Measurements from ENCODE around the gene ZNF598. TPM values are rescaled to one million over a fixed set of nuclear protein-coding genes. Genes with fewer than 3 reads are reported as not detected.

The ZNF598 gene
- total RNA-seq, 1 experiment from 2014 or later, result 86.5 TPM

DNA sequence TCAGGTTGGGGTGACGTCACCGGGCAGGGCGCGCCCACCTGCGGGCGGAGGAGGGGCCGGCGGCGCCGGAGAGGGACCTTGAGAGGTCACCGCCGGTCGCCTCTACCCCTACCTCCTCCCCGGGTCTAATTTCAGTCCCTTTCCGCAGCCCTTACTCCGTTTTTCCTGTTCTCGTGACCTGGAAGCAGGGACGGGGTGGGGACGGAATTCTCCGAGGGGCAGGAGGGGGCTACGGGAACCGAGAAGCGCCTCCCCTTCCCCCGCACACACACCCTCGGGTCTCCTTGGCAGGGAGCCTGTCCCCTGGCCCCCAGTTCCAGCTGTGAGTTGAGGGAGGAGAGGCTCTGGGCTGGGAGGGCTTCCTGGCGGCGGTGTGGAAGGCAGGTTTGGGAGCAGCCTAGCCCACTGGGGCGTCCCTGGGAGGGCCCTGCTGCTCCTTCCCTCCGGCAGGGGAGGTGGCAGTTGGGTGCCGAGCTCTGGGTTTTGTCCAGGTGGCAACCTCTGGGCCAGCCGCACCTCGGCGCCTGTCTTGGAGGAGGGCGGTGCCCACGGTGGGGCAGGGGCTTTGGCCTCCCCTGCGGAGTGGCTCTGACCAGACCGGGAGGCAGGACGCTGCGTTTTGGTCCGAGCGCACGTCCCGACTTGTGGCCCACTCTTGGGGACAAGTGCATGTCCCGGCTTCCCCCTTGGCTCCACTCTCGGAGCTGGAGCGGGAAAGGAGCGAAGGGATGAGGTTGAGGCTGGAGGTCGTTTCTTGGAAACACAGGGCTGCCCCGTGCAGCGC is 19.1 kb downstream of the ZNF598 start:
- H3K4me3 ChIP-seq, result no peak overlapping the region
- H3K27me3 ChIP-seq, result peaks cover 8% of the 10 kb centered on the region
- no peak for DNase-seq
- H3K36me3 ChIP-seq, result peaks cover 20% of the 10 kb centered on the region
- H3K9me3 ChIP-seq, result no peaks in the 10 kb centered on the region

GRCh38 chr16:1990101-1990350 is 19.6 kb downstream of the ZNF598 start:
- no peak for DNase-seq
- Histone ChIP-seq H3K27me3 (peaks cover 8% of the 10 kb centered on the region), H3K36me3 (peaks cover 20% of the 10 kb centered on the region), H3K9me3 (no peaks in the 10 kb centered on the region), H3K4me3 (no peak overlapping the region)

GRCh38 chr16:1989209-1990100 is 20.2 kb downstream of the ZNF598 start, which contains the start of gene SYNGR3:
TSS of gene SYNGR3 (plus strand) at chr16:1989970. CDS start at chr16:1990103, 133 bp downstream.
- Histone ChIP-seq H3K4me3 (no peak within 1 kb of the TSS), H3K36me3 (peaks cover 23% of the 10 kb centered on the region), H3K27me3 (peaks cover 8% of the 10 kb centered on the region), H3K9me3 (no peaks in the 10 kb centered on the region)
- peak; percentile 56 for DNase-seq

DNA sequence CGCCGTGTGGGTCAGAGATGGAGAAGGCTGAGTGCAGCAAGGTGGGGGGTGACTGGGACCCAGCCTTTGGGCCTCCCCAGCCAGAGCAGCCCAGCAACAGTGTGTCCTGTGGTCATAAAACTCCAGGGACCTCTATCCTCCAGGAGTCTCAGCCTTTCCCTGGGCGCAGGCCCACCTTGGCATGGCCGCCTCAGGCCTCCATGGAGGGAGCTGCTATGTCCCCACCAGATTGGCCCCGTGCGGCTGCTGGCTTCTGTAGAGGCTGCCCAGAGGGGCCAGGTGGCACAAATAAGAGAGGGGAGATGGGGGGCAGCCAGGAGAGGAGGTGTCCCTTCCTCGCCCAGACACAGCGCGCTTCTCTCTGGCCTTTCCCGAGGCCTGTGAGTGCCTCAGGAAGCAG is 22.4 kb downstream of the ZNF598 start:
- Histone ChIP-seq H3K27me3 (peaks cover 10% of the 10 kb centered on the region), H3K4me3 (no peak overlapping the region), H3K36me3 (peaks cover 23% of the 10 kb centered on the region), H3K9me3 (no peaks in the 10 kb centered on the region)
- DNase-seq, result no peak

- H3K27me3 ChIP-seq, result peaks cover 17% of the 10 kb centered on the region
- peaks cover 23% of the 10 kb centered on the region for H3K36me3 ChIP-seq
- no peaks in the 10 kb centered on the region for H3K9me3 ChIP-seq
- no peak for DNase-seq
- H3K4me3 ChIP-seq, result peak overlapping the region; percentile 67
These were observed 24.0 kb downstream of the ZNF598 start for GRCh38 chr16:1985466-1986150.

DNA sequence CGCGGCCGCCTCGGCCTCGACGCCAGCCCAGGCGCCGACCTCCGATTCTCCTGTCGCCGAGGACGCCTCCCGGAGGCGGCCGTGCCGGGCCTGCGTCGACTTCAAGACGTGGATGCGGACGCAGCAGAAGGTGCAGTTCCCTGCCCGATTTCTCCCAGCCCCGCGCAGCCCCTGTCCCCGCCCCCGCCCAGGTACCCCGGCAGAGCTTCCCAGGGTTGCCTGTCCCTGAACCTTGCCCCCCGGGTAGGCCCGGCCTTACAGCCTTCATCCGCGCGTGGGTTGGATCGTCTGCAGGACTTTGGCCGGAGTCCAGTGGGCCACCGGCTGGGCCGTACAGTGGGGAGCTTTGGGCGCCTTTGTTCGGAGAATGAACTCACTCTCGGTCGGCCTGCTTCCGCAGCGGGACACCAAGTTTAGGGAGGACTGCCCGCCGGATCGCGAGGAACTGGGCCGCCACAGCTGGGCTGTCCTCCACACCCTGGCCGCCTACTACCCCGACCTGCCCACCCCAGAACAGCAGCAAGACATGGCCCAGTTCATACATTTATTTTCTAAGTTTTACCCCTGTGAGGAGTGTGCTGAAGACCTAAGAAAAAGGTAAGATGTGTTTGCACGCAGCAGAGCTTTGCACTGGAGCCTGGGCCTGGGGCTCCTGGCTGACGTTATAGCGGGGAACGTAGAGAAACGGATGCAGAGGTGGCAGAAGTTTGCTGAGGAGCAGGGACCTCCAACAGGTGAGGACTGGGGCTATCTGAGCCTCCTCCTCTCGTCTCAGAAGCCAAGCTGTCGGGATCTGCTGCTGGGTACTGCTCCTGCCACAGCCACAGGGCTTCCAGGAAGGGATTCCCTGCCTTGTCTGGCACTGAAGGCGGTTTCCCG is 25.0 kb downstream of the ZNF598 start:
- Histone ChIP-seq H3K36me3 (peaks cover 23% of the 10 kb centered on the region), H3K9me3 (no peaks in the 10 kb centered on the region), H3K27me3 (peaks cover 21% of the 10 kb centered on the region), H3K4me3 (peak overlapping the region; percentile 67)
- peak; percentile 47 for DNase-seq

GRCh38 chr16:1983544-1984346 is 25.9 kb downstream of the ZNF598 start, which contains the start of gene GFER:
TSS of gene GFER (plus strand) at chr16:1984193. CDS start at chr16:1984219, 26 bp downstream.
- Histone ChIP-seq H3K4me3 (peak within 1 kb of the TSS; percentile 67), H3K9me3 (no peaks in the 10 kb centered on the region), H3K27me3 (peaks cover 21% of the 10 kb centered on the region), H3K36me3 (peaks cover 24% of the 10 kb centered on the region)
- peak; percentile 95 for DNase-seq

DNA sequence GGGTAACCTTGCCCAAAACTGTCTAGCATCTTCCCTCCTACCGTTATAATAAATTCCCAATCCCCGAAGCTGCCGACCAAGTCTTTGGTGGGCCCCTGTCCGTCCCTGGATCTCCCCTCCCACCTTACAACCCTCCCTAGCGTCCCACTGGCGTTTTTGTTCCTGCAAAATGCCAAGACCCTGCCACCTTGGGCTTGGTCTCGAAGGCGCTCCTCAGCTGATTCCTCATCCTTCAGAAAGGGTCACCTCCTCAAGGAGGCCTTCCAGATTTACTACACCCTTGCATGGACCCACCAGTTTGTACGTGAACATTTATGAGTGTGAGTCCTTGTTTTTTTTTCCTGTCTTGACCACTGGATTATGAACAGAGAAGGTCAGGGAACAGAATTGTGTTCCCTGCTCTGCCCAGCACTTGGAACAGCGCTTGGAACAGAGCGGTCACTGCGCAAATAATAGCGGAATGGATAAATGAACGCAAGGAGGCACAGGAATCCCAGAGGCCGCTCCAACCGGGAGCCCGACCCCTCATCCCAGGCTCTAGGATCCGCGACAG is 26.6 kb downstream of the ZNF598 start:
- Histone ChIP-seq H3K27me3 (peaks cover 21% of the 10 kb centered on the region), H3K4me3 (peak overlapping the region; percentile 67), H3K36me3 (peaks cover 30% of the 10 kb centered on the region), H3K9me3 (no peaks in the 10 kb centered on the region)
- no peak for DNase-seq

- H3K4me3 ChIP-seq, result no peak overlapping the region
- DNase-seq, result no peak
- no peaks in the 10 kb centered on the region for H3K9me3 ChIP-seq
- peaks cover 21% of the 10 kb centered on the region for H3K27me3 ChIP-seq
- H3K36me3 ChIP-seq, result peaks cover 36% of the 10 kb centered on the region
These were observed 27.6 kb downstream of the ZNF598 start for GRCh38 chr16:1982013-1982433.

DNA sequence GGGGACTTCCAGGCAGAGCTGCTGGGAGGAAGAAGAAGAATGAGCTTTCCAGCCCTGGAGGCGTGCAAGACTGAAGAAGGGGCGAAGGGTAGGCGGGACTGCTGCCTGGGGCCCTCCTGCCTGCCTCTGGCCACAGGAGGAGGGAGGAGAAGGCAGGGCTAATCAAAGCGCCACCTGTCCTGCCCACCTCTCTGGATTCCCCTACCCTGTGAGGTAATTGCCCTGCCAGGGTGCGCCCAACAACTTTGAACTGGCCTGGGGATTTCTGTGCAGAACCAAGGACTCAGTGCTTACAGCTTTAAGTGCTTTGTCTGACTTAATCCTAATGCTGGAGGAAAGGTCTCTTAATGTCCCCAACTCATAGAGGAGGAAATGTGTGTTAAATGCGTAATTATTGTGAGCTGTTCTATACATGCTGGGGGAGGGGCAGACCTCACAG is 28.2 kb downstream of the ZNF598 start, which contains the start of gene NOXO1:
TSS of gene NOXO1 (minus strand) at position 72 of the 439 bp plus-strand sequence. CDS start 290 bp downstream, outside the sequence.
- Histone ChIP-seq H3K4me3 (no peak within 1 kb of the TSS), H3K9me3 (no peaks in the 10 kb centered on the region), H3K27me3 (peaks cover 21% of the 10 kb centered on the region), H3K36me3 (peaks cover 32% of the 10 kb centered on the region)
- no peak for DNase-seq

DNA sequence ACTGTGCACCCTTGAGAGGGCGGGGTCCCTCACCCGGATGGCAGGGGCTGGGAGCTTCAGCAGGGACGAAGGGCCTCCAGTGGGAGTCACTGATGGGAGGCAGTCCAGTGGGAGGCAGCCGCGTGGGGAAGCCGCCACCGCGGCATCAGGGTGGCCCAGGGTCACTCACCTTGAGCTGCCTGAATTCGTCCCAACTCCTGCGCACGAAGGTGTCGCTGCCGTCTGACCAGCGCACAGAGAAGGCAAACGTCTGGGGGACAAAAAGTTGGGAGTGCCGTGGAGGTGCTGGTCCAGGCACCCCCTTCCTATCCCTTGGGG is 28.9 kb downstream of the ZNF598 start:
- Histone ChIP-seq H3K36me3 (peaks cover 32% of the 10 kb centered on the region), H3K9me3 (no peaks in the 10 kb centered on the region), H3K27me3 (peaks cover 21% of the 10 kb centered on the region), H3K4me3 (no peak overlapping the region)
- no peak for DNase-seq

DNA sequence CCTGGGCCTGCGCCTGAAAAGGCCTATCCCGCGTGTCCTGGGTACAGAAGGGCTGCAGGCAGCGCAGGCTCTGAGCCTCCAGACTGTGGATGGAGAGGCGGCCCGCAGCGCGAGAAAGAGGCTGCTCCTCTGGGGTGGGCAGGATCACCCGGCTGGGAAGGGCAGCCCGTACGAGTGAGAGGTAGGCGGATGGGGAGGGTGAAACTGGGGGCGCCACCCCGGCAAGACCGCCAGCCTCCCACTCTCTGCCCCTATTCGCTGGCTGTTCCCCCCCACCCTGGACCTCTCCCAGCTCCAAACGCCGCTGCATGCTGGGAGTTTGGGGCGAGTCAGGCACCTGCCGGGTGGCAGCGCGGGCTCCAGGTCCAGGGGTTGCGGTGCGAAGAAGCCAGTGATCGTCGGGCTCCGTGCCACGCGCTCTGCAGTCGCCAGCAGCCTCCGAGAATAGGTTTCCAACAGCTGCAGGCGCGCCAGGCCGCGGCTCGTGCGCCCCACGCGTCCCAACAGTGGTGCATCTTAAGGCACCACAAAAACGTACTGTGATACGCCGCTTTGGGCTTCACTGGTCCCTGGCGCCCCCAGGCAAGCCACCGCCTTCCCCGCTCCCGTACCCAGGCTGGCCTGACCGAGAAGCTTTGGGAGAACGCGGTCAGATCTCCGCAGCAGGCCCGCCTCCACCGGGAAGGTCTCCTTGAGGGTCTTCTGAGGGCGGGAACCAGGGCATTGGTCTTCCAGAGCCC is 29.4 kb downstream of the ZNF598 start:
- Histone ChIP-seq H3K36me3 (peaks cover 32% of the 10 kb centered on the region), H3K4me3 (no peak overlapping the region), H3K27me3 (peaks cover 21% of the 10 kb centered on the region), H3K9me3 (no peaks in the 10 kb centered on the region)
- DNase-seq, result no peak

DNA sequence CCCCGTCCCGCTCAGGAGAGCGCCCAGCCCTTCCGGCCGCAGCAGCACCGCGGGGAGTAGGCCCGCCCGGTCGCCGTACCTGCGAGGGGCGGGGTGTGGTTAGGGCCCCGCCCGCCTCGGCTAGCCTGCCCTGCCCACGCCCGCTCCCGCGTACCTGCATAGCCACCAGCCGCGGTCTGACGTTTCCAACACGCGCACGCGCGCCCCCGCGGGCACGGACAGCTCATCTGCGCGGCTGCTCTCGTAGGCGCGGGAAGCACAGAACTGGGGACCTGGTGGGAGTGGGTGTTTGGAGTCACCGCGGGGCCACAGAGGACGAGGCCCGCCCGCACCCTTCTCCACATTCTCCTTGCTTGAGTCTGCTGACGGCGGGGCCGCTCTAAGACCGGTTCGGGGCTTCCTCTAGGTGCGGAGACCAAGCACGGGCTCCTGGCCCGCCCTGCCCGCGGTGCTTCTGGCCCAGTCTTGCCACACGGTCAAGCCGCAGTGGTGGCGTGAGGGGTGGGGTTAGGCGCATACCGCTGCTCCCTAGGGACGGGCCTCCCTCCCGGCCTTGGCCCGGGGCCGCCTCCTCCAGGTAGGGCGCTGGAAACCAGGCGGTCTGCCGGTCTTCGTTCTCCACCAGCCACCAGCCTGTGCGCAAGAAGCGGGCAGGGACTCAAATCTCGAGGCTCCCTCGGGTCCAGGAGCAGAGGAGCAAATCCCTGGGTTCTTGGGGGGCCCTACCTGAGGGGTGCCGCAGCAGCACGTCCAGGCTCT is 30.2 kb downstream of the ZNF598 start:
- H3K27me3 ChIP-seq, result peaks cover 21% of the 10 kb centered on the region
- H3K36me3 ChIP-seq, result peaks cover 36% of the 10 kb centered on the region
- H3K4me3 ChIP-seq, result no peak overlapping the region
- DNase-seq, result no peak
- no peaks in the 10 kb centered on the region for H3K9me3 ChIP-seq

Measured in MG63 (cell line).